LHCN-M2 (cell line): ENCODE results near the gene RASIP1. TPM values are rescaled to one million over a fixed set of nuclear protein-coding genes. Genes with fewer than 3 reads are reported as not detected.
"Not testable (repeated sequence)": the region's sequence is repeated elsewhere in the genome, so short reads cannot be mapped to it uniquely, and the experiment has no call there.

Experiments
- DNase-seq: peaks from one replicate; pipeline ENCODE4 v3.0.0-alpha.2; 2012; ENCODE audit warnings: low read depth
- total RNA-seq: library from RNA; depleted of rRNA; stranded (reverse); fragments of >200 nt; gene quantifications from 2 replicates; pipeline ENCODE4 v1.2.3, GENCODE V29; 2014

The RASIP1 gene
- total RNA-seq, 1 experiment from 2014 or later: 0.11 TPM

GRCh38 chr19:48708471-48708870 is 31.9 kb downstream of the RASIP1 start:
- DNase-seq: no peak

GRCh38 chr19:48705431-48705830 is 35.0 kb downstream of the RASIP1 start:
- no peak for DNase-seq

GRCh38 chr19:48703316-48703715 is 37.1 kb downstream of the RASIP1 start:
- DNase-seq: no peak

- no peak for DNase-seq
These were observed 37.7 kb downstream of the RASIP1 start for GRCh38 chr19:48702701-48703100.

- DNase-seq: peak; percentile 78
These were observed 42.4 kb downstream of the RASIP1 start for GRCh38 chr19:48698046-48698445.

GRCh38 chr19:48696353-48697010 is 43.9 kb downstream of the RASIP1 start:
- no peak for DNase-seq

- DNase-seq: no peak
These were observed 44.6 kb downstream of the RASIP1 start, which contains the start of gene FUT2 for GRCh38 chr19:48695743-48696352. TSS of gene FUT2 (plus strand) at chr19:48695971. CDS start at chr19:48702957, 6,986 bp downstream.

GRCh38 chr19:48693629-48694028 is 46.8 kb downstream of the RASIP1 start:
- DNase-seq: not testable (repeated sequence)

- no peak for DNase-seq
These were observed 51.0 kb downstream of the RASIP1 start for GRCh38 chr19:48689449-48689848.

GRCh38 chr19:48687776-48688175 is 52.6 kb downstream of the RASIP1 start:
- no peak for DNase-seq

GRCh38 chr19:48686637-48687036 is 53.8 kb downstream of the RASIP1 start:
- DNase-seq: not testable (repeated sequence)

GRCh38 chr19:48686088-48686487 is 54.3 kb downstream of the RASIP1 start:
- DNase-seq: no peak

GRCh38 chr19:48685583-48685982 is 54.8 kb downstream of the RASIP1 start:
- DNase-seq: no peak

- DNase-seq: no peak
These were observed 57.1 kb downstream of the RASIP1 start for GRCh38 chr19:48683349-48683748.

- peak; percentile 99 for DNase-seq
These were observed 59.3 kb downstream of the RASIP1 start for GRCh38 chr19:48681127-48681470.

GRCh38 chr19:48680436-48681126 is 59.8 kb downstream of the RASIP1 start:
- no peak for DNase-seq

GRCh38 chr19:48680006-48680405 is 60.4 kb downstream of the RASIP1 start:
- not testable (repeated sequence) for DNase-seq

- no peak for DNase-seq
These were observed 62.2 kb downstream of the RASIP1 start for GRCh38 chr19:48678201-48678600.

GRCh38 chr19:48676887-48677286 is 63.5 kb downstream of the RASIP1 start:
- DNase-seq: no peak

GRCh38 chr19:48676487-48676886 is 63.9 kb downstream of the RASIP1 start:
- DNase-seq: no peak

GRCh38 chr19:48674921-48675824 is 65.2 kb downstream of the RASIP1 start:
- peak; percentile 80 for DNase-seq
